ENCODE results near the gene SLC29A3.
A peak's percentile ranks its signal among the peaks of the same experiment; 100 is the strongest.
"Not testable (repeated sequence)": the region's sequence is repeated elsewhere in the genome, so short reads cannot be mapped to it uniquely, and the experiment has no call there.

The SLC29A3 gene

GRCh38 chr10:71284544-71285179 lies 34.4 kb upstream of the SLC29A3 start:
- DNase-seq, result no peak

- no peak for DNase-seq
Measured at GRCh38 chr10:71285180-71285545, 33.9 kb upstream of the SLC29A3 start.

- no peak for DNase-seq
Measured at GRCh38 chr10:71285986-71286385, 33.1 kb upstream of the SLC29A3 start.

GRCh38 chr10:71286521-71287294 lies 32.4 kb upstream of the SLC29A3 start:
- DNase-seq, result no peak

GRCh38 chr10:71287456-71287855 lies 31.6 kb upstream of the SLC29A3 start:
- no peak for DNase-seq

- no peak for DNase-seq
Measured at GRCh38 chr10:71288461-71288860, 30.6 kb upstream of the SLC29A3 start.

GRCh38 chr10:71289421-71290130 lies 29.5 kb upstream of the SLC29A3 start:
- DNase-seq, result no peak

- no peak for DNase-seq
Measured at GRCh38 chr10:71290331-71290730, 28.7 kb upstream of the SLC29A3 start.

GRCh38 chr10:71290806-71291527 lies 28.1 kb upstream of the SLC29A3 start:
- DNase-seq, result no peak

GRCh38 chr10:71291528-71291900 lies 27.5 kb upstream of the SLC29A3 start:
- no peak for DNase-seq

GRCh38 chr10:71292624-71293445 lies 26.2 kb upstream of the SLC29A3 start:
- no peak for DNase-seq

- no peak for DNase-seq
Measured at GRCh38 chr10:71293446-71294084, 25.5 kb upstream of the SLC29A3 start.

- no peak for DNase-seq
Measured at GRCh38 chr10:71294091-71294561, 24.9 kb upstream of the SLC29A3 start.

- DNase-seq, result no peak
Measured at GRCh38 chr10:71294856-71295255, 24.2 kb upstream of the SLC29A3 start.

GRCh38 chr10:71295641-71296040 lies 23.4 kb upstream of the SLC29A3 start:
- DNase-seq, result no peak

GRCh38 chr10:71296086-71296485 lies 23.0 kb upstream of the SLC29A3 start:
- DNase-seq, result no peak

GRCh38 chr10:71296811-71297210 lies 22.2 kb upstream of the SLC29A3 start:
- DNase-seq, result not testable (repeated sequence)

GRCh38 chr10:71297343-71297742 lies 21.7 kb upstream of the SLC29A3 start:
- no peak for DNase-seq

GRCh38 chr10:71299071-71299785 lies 19.8 kb upstream of the SLC29A3 start:
- DNase-seq, result peak; percentile 12

GRCh38 chr10:71300555-71301370 lies 18.3 kb upstream of the SLC29A3 start:
- DNase-seq, result no peak
